Nephron progenitor cell (in vitro differentiated cells): Measurements from ENCODE around the gene ZSCAN32.

Experiments
- DNase-seq: peaks from one replicate; pipeline ENCODE4 v3.0.0; 2021
- H3K27ac Mint-ChIP-seq: 2 replicates; pipeline ENCODE4 v1.8.0; 2021; ENCODE audit warnings: mild to moderate bottlenecking, moderate library complexity, mixed read lengths
- H3K27me3 Mint-ChIP-seq: 2 replicates; pipeline ENCODE4 v1.8.0; 2021; ENCODE audit warnings: mild to moderate bottlenecking, low read depth, mixed read lengths; ENCODE audit not compliant: poor library complexity
- H3K36me3 Mint-ChIP-seq: 2 replicates; pipeline ENCODE4 v1.8.0; 2021; ENCODE audit warnings: low read depth, mixed read lengths
- H3K4me1 Mint-ChIP-seq: 2 replicates; pipeline ENCODE4 v1.8.0; 2021; ENCODE audit warnings: mixed read lengths
- H3K4me3 Mint-ChIP-seq: 2 replicates; pipeline ENCODE4 v1.8.0; 2021; ENCODE audit warnings: mild to moderate bottlenecking, moderate library complexity, mixed read lengths
- H3K9me3 Mint-ChIP-seq: 2 replicates; pipeline ENCODE4 v1.8.0; 2021; ENCODE audit warnings: mild to moderate bottlenecking, moderate library complexity, mixed read lengths
- TF ChIP-seq, protein P1 (sequence below): fragments of 200-600 bp; sonication (generic); IDR thresholded peaks from 2 replicates; pipeline ENCODE4 v1.5.0; 2021; ENCODE audit warnings: antibody characterized with exemption

The ZSCAN32 gene

DNA sequence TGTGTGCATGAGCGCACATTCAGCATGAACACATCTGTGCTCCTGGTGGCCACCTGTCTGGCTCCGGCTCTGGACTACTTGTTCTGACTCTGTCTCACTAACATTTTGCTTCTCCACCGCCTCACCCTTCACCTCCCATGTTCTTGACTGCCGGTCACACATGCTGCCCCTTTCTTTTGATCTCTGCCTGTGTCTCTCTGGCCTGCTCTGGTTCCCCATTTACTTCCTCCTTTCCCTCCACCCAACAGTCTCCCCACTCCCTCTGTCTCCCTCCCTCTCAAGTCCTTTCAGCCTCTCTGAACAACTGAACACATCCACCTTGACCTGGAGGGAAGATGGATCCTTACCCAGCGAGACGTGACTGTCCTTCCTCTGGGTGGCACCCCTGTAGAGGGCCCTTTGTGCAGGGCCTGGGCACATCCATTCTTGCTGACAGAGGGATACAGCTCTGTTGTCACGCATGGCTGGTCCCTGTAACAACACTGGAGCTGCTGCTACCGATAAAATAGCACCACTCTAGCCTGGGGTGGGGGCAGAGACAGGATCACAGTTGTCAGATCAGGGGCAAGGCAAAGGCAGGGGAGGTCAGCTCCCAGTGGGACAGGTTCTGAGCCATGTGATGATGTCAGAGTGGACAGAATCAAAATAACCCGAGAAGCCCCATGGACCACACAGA, 11.0 kb downstream of the ZSCAN32 start:
- Mint-ChIP-seq H3K36me3 (peaks cover 92% of the 10 kb centered on the region), H3K27me3 (peaks cover 7% of the 10 kb centered on the region), H3K27ac (peak overlapping the region; percentile 80), H3K9me3 (peaks cover 84% of the 10 kb centered on the region), H3K4me1 (peaks cover 7% of the 10 kb centered on the region), H3K4me3 (no peak overlapping the region)
- DNase-seq, result no peak
- TF ChIP-seq, protein P1, sequence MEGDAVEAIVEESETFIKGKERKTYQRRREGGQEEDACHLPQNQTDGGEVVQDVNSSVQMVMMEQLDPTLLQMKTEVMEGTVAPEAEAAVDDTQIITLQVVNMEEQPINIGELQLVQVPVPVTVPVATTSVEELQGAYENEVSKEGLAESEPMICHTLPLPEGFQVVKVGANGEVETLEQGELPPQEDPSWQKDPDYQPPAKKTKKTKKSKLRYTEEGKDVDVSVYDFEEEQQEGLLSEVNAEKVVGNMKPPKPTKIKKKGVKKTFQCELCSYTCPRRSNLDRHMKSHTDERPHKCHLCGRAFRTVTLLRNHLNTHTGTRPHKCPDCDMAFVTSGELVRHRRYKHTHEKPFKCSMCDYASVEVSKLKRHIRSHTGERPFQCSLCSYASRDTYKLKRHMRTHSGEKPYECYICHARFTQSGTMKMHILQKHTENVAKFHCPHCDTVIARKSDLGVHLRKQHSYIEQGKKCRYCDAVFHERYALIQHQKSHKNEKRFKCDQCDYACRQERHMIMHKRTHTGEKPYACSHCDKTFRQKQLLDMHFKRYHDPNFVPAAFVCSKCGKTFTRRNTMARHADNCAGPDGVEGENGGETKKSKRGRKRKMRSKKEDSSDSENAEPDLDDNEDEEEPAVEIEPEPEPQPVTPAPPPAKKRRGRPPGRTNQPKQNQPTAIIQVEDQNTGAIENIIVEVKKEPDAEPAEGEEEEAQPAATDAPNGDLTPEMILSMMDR, result no peak

DNA sequence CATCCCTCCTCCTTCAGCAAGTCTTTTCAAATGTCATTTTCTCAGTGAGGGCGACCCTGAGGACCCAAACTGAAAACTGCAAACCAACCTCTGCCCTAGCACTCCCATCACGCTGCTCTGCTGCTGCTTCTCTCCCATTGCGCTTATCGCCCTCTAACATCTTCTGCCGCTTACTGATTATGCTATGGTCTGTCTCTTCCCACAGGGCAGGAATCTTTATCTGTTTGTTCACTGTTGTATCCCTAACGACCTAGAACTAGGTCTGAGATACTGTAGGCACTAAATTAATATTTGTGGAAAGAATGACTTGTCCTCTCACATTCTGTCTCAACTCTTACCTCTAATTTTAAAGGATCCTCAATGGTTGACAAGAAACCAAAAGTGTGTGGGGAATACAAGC, 12.5 kb downstream of the ZSCAN32 start:
- no peak for DNase-seq
- Mint-ChIP-seq H3K4me3 (no peak overlapping the region), H3K36me3 (peaks cover 92% of the 10 kb centered on the region), H3K4me1 (peaks cover 7% of the 10 kb centered on the region), H3K27ac (no peak overlapping the region), H3K9me3 (peaks cover 84% of the 10 kb centered on the region), H3K27me3 (peaks cover 10% of the 10 kb centered on the region)
- TF ChIP-seq, protein P1, result no peak

DNA sequence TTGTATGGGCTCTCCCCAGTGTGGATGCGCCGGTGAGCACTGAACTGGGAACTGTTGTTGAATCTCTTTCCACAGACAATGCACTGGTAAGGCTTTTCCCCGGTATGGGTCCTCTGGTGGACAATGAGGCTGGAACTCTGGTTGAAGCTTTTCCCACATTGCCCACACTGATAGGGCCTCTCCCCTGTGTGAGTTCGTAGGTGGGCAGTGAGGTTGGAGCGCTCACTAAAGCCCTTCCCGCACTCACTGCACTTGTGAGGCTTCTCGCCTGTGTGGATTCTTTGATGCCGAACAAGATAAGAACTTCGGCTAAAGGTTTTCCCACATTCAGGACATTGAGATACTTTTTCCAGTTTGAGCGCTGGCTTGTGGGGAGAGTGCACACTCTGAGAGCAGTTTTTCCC, 17.8 kb downstream of the ZSCAN32 start:
- H3K4me1 Mint-ChIP-seq, result no peaks in the 10 kb centered on the region
- peaks cover 80% of the 10 kb centered on the region for H3K36me3 Mint-ChIP-seq
- TF ChIP-seq, protein P1, result no peak
- H3K4me3 Mint-ChIP-seq, result no peak overlapping the region
- no peak overlapping the region for H3K27ac Mint-ChIP-seq
- H3K27me3 Mint-ChIP-seq, result peaks cover 10% of the 10 kb centered on the region
- peaks cover 94% of the 10 kb centered on the region for H3K9me3 Mint-ChIP-seq
- no peak for DNase-seq

DNA sequence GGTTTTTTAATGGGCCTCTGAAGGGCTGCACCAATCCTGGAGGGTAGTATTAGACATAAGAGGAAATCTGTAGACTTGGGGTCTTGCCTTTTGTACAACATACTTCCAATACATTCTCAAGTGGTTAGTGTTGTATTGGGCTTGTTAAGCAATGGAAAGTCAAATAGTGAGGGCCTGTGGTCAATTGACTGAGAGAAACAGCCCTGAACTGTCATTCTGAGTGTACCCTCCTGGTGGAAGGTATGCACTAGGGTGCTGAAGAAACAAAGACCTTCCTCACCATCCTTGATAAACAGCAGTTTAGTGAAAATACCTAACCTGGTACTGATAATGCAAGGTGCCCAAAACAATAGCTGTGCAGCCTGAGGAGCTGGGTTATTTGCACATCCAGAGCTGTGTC, 22.9 kb downstream of the ZSCAN32 start:
- peaks cover 35% of the 10 kb centered on the region for H3K36me3 Mint-ChIP-seq
- H3K9me3 Mint-ChIP-seq, result peaks cover 90% of the 10 kb centered on the region
- TF ChIP-seq, protein P1, result no peak
- no peak overlapping the region for H3K27ac Mint-ChIP-seq
- no peaks in the 10 kb centered on the region for H3K4me1 Mint-ChIP-seq
- no peak overlapping the region for H3K4me3 Mint-ChIP-seq
- H3K27me3 Mint-ChIP-seq, result peaks cover 11% of the 10 kb centered on the region
- no peak for DNase-seq

DNA sequence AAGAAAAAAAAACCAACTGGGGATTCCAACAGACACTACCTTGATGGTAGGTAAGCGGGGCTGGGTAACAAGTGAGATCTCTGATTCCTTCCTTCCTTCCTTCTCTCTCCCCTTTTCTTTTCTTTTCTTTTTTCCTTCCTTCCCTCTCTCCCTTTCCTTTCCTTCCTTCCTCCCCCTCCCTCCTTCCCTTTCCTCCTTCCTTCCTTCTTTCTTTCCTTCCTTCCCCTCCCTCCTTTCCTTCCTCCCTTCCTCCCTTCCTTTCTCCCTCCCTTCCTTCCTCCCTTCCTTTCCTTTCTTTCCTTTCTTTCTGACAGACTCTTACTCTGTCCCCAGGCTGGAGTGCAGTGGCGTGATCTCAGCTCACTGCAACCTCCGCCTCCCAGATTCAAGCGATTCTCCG, 25.1 kb downstream of the ZSCAN32 start:
- no peak for DNase-seq
- H3K36me3 Mint-ChIP-seq, result peaks cover 13% of the 10 kb centered on the region
- H3K9me3 Mint-ChIP-seq, result peaks cover 72% of the 10 kb centered on the region
- TF ChIP-seq, protein P1, result no peak
- H3K4me3 Mint-ChIP-seq, result no peak overlapping the region
- H3K27ac Mint-ChIP-seq, result no peak overlapping the region
- no peaks in the 10 kb centered on the region for H3K4me1 Mint-ChIP-seq
- H3K27me3 Mint-ChIP-seq, result peaks cover 11% of the 10 kb centered on the region

DNA sequence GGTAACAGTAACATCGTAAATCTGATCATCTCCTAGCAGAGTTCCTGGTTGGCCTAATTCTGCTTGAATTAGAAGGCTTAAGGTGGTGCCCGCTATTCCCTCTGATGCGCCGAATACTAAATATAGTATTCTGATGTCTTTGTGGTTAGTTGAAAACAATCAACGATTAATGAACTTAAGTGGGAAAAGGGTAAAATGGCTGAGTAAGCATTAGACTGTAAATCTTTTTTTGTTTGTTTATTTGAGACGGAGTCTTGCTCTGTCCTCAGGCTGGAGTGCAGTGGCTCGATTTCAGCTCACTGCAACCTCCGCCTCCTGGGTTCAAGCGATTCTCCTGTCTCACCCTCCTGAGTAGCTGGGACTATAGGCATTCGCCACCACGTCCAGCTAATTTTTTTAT, 31.7 kb downstream of the ZSCAN32 start:
- TF ChIP-seq, protein P1, result no peak
- H3K4me1 Mint-ChIP-seq, result no peaks in the 10 kb centered on the region
- H3K4me3 Mint-ChIP-seq, result no peak overlapping the region
- H3K9me3 Mint-ChIP-seq, result peaks cover 34% of the 10 kb centered on the region
- DNase-seq, result no peak
- no peaks in the 10 kb centered on the region for H3K36me3 Mint-ChIP-seq
- H3K27ac Mint-ChIP-seq, result no peak overlapping the region
- H3K27me3 Mint-ChIP-seq, result peaks cover 12% of the 10 kb centered on the region
